Urinary bladder (tissue), 4 donors: ENCODE results near the gene RABGAP1L. TPM values are rescaled to one million over a fixed set of nuclear protein-coding genes. Genes with fewer than 3 reads are reported as not detected.
"Not testable (repeated sequence)": the region's sequence is repeated elsewhere in the genome, so short reads cannot be mapped to it uniquely, and the experiment has no call there.

Source experiments
- DNase-seq: peaks from one replicate; pipeline ENCODE4 v3.0.0-alpha.2; 2015; ENCODE audit errors: extremely low spot score
- H3K27ac ChIP-seq: one replicate; pipeline ENCODE4 v1.5.1; 2013; ENCODE audit warnings: low read depth, mild to moderate bottlenecking, moderate library complexity
- H3K36me3 ChIP-seq: one replicate; pipeline ENCODE4 v1.6.1; 2013; ENCODE audit warnings: mild to moderate bottlenecking, moderate library complexity; ENCODE audit not compliant: insufficient read depth
- H3K4me1 ChIP-seq: one replicate; pipeline ENCODE4 v1.6.1; 2013; ENCODE audit warnings: mild to moderate bottlenecking, moderate library complexity; ENCODE audit not compliant: insufficient read depth
- H3K4me3 ChIP-seq: one replicate; pipeline ENCODE4 v1.5.1; 2013; ENCODE audit warnings: low read depth, low read length
- WGBS: extraction: QIAGEN DNeasy Blood & Tissue Kit; methylation state at CpG from one replicate; pipeline ENCODE4 v1.1.7; 2013; 5-methylcytosine and 5-hydroxymethylcytosine counted together
- polyA plus RNA-seq: library from polyadenylated mRNA; stranded (reverse); fragments of 200-250 nt; gene quantifications from one replicate; pipeline ENCODE4 v1.2.3, GENCODE V29; 2013
- total RNA-seq: library from RNA; depleted of rRNA; stranded (reverse); fragments of >200 nt; gene quantifications from one replicate; pipeline ENCODE4 v1.2.3, GENCODE V29; 2014
- donor health status: healthy with polysubstance abuse.
- donor health status: healthy.

RABGAP1L gene
- total and polyA plus RNA-seq, 2 donors: 14.5 to 102 TPM

DNA sequence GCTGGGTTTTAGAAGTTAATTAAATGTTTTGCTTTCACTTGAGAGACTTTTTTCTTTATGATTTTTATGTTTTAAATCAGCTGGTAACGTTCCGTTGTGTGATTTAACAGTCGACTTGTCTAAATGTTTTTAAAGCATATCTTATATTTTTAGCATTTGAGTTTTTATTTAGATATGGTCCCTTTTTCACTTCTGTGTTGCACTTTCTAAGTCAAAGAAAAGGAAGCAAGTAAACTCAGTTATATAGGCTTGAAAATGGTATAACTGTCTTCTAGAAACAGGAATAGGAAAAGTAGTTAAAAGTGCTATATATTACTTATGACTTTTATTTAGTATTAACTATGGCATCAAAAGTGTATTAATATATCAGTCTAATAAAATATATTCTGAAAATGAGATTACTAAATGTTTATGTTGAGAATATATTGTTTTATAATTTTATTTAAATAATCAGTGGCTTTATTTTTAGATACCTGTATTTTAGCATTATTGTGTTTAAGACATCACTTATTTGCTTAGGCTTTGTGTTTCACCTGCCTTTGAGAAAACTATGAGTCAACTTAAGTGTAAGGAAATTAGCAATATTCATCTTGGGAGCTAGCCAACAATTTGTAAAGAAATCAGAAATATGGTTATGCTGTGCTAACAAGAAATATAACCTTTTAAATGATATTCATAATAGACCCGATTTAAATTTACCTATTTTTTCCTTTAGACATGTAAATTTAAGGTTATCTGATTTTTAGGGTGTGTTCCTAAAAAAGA lies 60.5 kb downstream of the RABGAP1L start:
- WGBS: 88% methylated on average over 4 of the region's 4 CpGs
- Histone ChIP-seq H3K36me3 (peaks cover 2% of the 10 kb centered on the region), H3K27ac (no peak overlapping the region), H3K4me1 (no peaks in the 10 kb centered on the region), H3K4me3 (no peak overlapping the region)
- DNase-seq: no peak

DNA sequence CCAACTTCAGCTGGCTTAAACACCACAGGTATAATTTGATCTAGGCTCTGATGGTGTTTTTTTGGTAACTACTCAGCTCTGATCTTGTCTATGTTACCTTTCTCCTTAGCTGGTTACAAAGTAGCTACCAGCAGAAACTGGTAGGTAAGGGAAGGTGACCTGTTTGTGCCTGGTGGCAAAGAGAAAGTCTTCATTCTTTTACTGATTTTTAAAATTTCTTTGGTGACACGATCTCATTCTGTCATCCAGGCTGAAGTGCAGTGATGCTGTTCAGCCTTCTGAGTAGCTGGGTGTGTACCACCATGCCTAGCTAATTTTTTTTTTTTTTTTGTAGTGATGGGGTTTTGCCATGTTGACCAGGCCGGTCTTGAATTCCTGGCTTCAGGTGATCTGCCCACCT lies 62.4 kb downstream of the RABGAP1L start:
- Histone ChIP-seq H3K4me3 (no peak overlapping the region), H3K4me1 (no peaks in the 10 kb centered on the region), H3K27ac (no peak overlapping the region), H3K36me3 (peaks cover 2% of the 10 kb centered on the region)
- WGBS: 94% methylated on average over 2 of the region's 2 CpGs
- no peak for DNase-seq

DNA sequence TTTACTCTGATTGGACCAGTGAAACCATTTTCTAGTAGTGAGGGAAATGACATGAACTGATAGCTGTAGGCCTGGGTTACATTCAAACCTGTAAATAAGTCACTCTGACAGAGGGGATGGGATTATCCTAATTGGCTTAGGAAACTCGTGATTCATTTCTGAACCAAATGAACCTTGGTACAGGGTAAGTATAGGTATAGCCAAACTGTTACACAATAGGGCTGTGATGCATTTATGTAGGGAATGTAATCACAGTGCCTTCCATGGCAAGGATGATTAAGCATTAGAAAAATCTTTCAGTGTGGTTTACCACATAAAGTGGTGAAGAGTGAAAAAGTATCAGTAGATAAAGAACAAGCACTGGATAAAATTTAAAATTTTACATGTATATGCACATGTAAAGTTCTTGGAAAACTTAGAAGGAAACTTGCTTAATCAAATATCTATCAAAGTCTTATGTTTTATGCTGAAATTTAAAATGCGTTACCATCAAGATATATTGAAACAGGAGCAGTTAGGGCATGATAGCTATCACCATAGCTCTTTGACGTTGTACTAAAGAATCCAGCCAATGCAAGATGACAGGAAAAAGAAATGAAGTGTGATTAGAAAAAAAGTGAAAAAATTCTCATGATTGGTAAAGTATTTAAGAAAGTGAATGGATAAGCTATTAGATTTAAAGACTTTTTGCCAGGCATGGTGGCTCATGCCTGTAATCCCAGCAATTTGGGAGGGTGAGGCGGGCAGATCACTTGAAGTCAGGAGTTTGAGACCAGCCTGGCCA lies 63.0 kb downstream of the RABGAP1L start:
- no peak overlapping the region for H3K4me3 ChIP-seq
- DNase-seq: no peak
- H3K27ac ChIP-seq: no peak overlapping the region
- WGBS: 96% methylated on average over 4 of the region's 4 CpGs
- H3K36me3 ChIP-seq: peaks cover 2% of the 10 kb centered on the region
- no peaks in the 10 kb centered on the region for H3K4me1 ChIP-seq

DNA sequence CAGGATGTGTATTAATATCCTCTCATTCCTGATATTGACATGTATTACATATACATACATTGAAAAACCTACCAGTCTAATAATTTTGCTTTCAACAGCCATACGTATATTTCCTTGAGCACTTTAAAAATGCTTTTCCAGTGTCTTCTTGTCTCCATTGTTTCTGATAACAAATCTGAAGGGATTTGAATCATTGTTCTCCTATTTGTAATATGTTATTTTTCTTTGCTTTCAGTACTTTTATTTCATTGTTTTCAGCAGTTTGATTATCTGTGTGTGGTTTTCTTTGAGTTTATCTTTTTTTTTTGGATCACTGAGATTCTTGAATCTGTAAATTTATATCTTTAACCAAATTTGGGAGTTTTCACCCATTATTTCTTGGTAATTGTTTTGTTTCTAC lies 65.3 kb downstream of the RABGAP1L start:
- Histone ChIP-seq H3K36me3 (peaks cover 2% of the 10 kb centered on the region), H3K4me1 (no peaks in the 10 kb centered on the region), H3K27ac (no peak overlapping the region), H3K4me3 (no peak overlapping the region)
- 97% methylated on average over 1 of the region's 1 CpG for WGBS
- DNase-seq: no peak

DNA sequence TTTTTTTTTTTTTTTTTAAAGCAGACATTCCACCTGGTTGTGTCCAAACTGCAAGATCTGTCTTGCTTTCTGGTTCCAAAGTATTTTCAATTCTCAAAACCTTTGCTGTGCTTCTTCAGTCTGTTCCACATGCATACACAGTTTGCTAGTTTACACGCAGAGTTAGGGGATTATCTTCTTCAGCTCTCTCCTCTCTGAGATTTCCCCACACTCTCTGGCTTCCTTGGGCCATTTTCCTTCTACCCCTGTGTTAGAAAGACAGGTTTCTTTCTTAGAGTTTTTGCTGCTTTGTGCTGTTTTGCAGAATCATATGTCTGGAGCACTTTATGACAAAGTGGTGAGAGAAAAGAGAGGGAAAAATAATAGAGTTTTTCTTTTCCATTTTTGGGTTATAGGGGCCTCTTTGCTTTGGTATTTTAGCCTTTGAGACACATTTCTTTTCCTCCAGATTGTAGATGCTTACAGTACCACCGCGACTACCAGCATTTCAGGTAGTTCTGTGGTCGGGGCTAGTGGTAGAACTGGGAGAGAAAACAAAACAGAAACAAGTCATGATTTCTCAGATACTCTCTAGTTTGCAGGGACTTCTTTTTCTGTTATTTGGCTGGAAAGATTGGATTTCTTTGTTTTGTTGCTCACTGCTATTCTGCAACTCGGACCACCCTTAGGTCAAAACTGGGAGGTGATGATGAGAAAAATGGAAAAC lies 66.3 kb downstream of the RABGAP1L start:
- Histone ChIP-seq H3K4me1 (no peaks in the 10 kb centered on the region), H3K27ac (no peak overlapping the region), H3K36me3 (peaks cover 2% of the 10 kb centered on the region), H3K4me3 (no peak overlapping the region)
- no peak for DNase-seq
- 76% methylated on average over 5 of the region's 5 CpGs for WGBS

DNA sequence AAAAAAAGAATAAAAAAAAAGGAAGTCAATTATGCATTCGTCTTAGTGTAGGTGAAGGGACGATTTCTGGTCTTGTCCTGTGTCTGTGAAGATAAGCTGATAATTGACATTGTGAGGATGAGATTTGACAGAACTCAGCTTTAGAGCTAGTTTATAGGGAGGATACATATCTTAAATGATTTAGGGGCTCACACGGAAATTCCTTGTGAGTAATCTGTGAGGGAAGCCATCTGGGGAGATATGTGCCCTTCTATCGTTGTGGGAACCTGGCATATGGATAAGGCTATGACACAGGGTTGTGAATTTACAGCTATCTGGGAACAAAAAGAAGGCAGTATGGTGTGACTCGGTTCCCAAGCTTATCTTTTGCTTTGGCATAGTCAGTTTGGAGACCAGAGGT lies 71.1 kb downstream of the RABGAP1L start:
- WGBS: 43% methylated on average over 5 of the region's 5 CpGs
- no peak for DNase-seq
- Histone ChIP-seq H3K27ac (no peak overlapping the region), H3K4me3 (no peak overlapping the region), H3K4me1 (no peaks in the 10 kb centered on the region), H3K36me3 (peaks cover 2% of the 10 kb centered on the region)

DNA sequence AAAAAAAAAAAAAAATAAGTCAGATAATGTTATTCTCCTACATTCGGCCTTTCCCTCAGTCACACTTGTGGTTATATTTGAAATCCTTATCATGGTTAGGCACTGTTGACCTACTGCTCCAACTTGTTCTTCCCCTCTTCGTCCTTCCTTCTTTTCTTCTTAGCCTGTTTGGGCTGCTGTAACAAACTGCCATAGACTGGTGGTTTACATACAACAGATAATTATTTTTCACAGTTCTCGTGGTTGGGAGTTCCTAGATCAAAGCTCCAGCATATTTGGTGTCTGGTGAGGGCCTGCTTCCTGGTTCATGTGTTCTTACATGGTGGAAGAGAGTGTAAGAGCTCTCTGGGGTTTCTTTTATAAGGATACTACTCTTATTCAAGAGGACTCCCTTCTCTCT lies 73.4 kb downstream of the RABGAP1L start:
- Histone ChIP-seq H3K27ac (no peak overlapping the region), H3K4me3 (no peak overlapping the region), H3K4me1 (no peaks in the 10 kb centered on the region), H3K36me3 (peaks cover 2% of the 10 kb centered on the region)
- 90% methylated on average over 3 of the region's 3 CpGs for WGBS
- no peak for DNase-seq

DNA sequence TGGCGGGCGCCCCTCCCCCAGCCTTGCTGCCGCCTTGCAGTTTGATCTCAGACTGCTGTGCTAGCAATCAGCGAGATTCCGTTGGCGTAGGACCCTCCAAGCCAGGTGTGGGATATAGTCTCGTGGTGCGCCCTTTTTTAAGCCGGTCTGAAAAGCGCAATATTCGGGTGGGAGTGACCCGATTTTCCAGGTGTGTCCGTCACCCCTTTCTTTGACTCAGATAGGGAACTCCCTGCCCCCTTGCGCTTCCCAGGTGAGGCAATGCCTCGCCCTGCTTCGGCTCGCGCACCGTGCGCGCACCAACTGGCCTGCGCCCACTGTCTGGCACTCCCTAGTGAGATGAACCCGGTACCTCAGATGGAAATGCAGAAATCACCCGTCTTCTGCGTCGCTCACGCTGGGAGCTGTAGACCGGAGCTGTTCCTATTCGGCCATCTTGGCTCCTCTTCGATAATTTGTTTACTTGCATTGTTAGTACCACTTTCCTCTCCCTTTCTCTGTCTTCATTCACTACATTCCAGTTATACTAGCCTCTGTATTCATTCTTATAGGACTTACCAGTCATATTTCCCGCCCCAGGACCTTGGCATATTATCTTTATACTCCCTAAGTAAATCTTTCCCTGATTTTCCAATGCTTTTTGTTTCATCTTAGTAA lies 79.7 kb downstream of the RABGAP1L start:
- not testable (repeated sequence) for H3K27ac ChIP-seq, H3K36me3 ChIP-seq, H3K4me1 ChIP-seq, H3K4me3 ChIP-seq, DNase-seq
- 87% methylated on average over 29 of the region's 31 CpGs for WGBS

DNA sequence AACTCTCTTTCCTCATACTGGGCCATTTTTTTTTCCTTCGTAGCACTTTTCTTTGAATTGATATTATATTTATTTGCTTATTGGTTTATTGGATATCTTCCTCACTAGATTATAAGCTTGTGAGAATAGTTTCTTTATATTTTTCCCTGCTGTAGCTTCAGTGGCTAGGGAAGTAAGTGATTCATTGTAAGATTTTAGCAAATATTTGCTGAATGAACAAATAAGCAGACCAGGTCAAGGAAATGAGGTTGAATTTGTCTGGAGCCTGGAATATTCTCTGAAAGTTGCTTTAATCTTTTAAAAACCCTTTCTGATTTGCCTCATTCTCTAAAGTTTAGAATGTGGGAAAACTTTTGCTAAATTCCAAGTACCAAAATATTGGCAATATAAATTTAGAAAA lies 80.2 kb downstream of the RABGAP1L start:
- 86% methylated on average over 1 of the region's 1 CpG for WGBS

DNA sequence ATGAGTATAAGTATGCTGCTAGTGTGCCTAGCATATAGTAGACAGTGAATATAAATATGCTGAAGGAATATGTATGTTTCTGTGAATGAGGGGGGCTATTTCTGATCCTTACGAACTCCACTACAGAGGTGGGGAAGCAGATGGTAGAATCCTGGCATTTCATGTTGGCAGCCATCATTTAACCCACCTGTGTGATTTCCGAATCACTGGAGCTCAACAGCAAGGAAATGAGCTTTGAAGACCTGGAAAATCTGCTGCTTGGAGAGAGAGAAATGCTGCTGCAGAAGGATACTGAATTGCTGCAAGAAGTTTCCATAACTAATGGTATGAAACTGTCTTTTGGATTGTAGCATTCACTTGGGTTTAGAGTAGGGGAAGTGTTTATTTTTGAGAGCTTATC lies 83.5 kb downstream of the RABGAP1L start:
- H3K36me3 ChIP-seq: no peaks in the 10 kb centered on the region
- DNase-seq: no peak
- WGBS: 88% methylated on average over 2 of the region's 2 CpGs

More for the DNA sequence above, 80.2 kb downstream of the RABGAP1L start:
- peak overlapping the region; percentile 18 for H3K27ac ChIP-seq
- no peaks in the 10 kb centered on the region for H3K36me3 ChIP-seq
- no peaks in the 10 kb centered on the region for H3K4me1 ChIP-seq
- no peak overlapping the region for H3K4me3 ChIP-seq
- no peak for DNase-seq

DNA sequence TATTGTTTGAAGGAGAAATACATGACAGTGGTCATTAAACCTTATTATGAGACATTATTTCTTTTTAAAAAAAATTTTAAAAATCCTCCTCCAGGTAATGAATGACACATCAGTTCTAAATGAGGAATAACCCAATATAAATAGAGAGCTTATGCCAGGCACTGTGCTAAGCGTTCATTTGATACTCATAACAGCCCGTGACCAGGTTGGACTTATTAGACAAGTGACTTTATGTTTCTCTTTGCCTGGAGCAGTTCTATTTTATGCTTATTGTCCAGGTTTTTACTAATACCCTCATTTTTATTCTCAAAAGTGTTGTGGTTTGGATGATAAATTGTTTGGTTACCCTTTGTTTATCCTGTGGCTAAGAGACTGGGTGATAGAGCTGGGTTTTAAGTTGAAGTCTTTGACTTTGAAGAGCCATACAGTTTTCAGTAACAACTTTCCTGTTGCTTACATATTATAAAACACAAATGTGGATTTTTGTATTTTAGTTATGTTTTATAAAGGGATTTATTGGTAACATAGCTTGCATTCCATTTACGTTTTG lies 84.2 kb downstream of the RABGAP1L start:
- H3K4me1 ChIP-seq: no peaks in the 10 kb centered on the region
- WGBS: 68% methylated on average over 3 of the region's 3 CpGs
- DNase-seq: no peak
- H3K4me3 ChIP-seq: no peak overlapping the region
- H3K27ac ChIP-seq: no peak overlapping the region
- H3K36me3 ChIP-seq: no peaks in the 10 kb centered on the region

More for the DNA sequence above, 83.5 kb downstream of the RABGAP1L start:
- Histone ChIP-seq H3K27ac (no peak overlapping the region), H3K4me3 (no peak overlapping the region), H3K4me1 (no peaks in the 10 kb centered on the region)

DNA sequence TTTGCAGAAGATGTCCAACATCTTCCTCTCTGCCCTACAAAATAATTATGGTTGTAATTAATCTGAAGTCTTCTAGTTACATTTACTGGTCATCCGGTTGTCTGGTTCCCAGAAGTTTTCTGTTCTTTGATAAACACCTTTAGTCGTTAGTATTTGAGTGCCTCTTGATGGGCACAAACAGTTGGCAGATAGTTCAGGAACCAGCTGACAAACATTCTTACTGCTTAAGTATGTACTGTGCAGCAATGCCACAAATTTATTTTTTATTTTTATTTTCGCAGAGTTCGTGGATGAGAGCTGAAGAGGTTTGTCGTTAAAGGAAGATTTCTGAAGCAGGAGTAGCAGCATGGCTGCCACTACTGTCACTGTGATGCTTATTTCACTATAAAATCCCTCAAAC lies 84.7 kb downstream of the RABGAP1L start:
- WGBS: 83% methylated on average over 5 of the region's 5 CpGs
- Histone ChIP-seq H3K36me3 (no peaks in the 10 kb centered on the region), H3K27ac (no peak overlapping the region), H3K4me1 (no peaks in the 10 kb centered on the region), H3K4me3 (no peak overlapping the region)
- no peak for DNase-seq

DNA sequence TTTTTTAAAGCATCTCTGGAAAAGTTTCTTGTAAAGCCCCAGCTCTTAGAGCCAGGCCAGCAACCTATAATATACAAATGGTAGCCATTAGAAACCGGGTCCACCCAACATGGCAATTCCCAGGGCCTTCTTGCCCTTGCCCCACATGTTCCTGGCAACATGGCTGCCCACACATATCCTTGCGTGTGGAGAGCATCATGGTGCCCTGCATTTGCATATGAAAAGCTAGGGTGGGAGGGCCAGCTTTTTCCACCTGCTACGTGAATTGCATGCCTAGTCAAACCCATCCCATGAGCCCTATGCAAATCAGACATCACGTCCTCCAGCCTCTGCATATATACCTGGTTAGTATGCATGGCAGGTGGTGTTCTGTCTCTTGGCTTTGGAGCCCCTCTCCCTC lies 88.2 kb downstream of the RABGAP1L start:
- DNase-seq: no peak
- Histone ChIP-seq H3K36me3 (no peaks in the 10 kb centered on the region), H3K4me3 (no peak overlapping the region), H3K4me1 (no peaks in the 10 kb centered on the region), H3K27ac (no peak overlapping the region)
- WGBS: 95% methylated on average over 4 of the region's 4 CpGs
